ENCODE data around the gene RUSF1. TPM values are rescaled to one million over a fixed set of nuclear protein-coding genes. Genes with fewer than 3 reads are reported as not detected.

The RUSF1 gene
- total and polyA plus RNA-seq, 9 of the 15 experiments (the other 6 are each of a cell fraction or from before 2014, with no cell fraction given) = 0.80 to 52.8 (median 27.6) TPM

GRCh38 chr16:31486045-31486444, 22.1 kb downstream of the RUSF1 start (continued):
- TF ChIP-seq, protein P1, sequence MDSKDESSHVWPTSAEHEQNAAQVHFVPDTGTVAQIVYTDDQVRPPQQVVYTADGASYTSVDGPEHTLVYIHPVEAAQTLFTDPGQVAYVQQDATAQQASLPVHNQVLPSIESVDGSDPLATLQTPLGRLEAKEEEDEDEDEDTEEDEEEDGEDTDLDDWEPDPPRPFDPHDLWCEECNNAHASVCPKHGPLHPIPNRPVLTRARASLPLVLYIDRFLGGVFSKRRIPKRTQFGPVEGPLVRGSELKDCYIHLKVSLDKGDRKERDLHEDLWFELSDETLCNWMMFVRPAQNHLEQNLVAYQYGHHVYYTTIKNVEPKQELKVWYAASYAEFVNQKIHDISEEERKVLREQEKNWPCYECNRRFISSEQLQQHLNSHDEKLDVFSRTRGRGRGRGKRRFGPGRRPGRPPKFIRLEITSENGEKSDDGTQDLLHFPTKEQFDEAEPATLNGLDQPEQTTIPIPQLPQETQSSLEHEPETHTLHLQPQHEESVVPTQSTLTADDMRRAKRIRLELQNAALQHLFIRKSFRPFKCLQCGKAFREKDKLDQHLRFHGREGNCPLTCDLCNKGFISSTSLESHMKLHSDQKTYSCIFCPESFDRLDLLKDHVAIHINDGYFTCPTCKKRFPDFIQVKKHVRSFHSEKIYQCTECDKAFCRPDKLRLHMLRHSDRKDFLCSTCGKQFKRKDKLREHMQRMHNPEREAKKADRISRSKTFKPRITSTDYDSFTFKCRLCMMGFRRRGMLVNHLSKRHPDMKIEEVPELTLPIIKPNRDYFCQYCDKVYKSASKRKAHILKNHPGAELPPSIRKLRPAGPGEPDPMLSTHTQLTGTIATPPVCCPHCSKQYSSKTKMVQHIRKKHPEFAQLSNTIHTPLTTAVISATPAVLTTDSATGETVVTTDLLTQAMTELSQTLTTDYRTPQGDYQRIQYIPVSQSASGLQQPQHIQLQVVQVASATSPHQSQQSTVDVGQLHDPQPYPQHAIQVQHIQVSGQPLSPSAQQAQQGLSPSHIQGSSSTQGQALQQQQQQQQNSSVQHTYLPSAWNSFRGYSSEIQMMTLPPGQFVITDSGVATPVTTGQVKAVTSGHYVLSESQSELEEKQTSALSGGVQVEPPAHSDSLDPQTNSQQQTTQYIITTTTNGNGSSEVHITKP (IDR thresholded peaks at IDR 0.05; ENCODE audit: partially characterized antibody) = no peak
- TF ChIP-seq COPS2 (conservative IDR thresholded peaks at IDR 0.05) (no peak), ZBTB17 (CRISPR knock-in tag; IDR thresholded peaks at IDR 0.05) (no peak), STAT6 (CRISPR knock-in tag; IDR thresholded peaks at IDR 0.05) (no peak), SMAD3 (CRISPR knock-in tag; conservative IDR thresholded peaks at IDR 0.05) (no peak), STAT5A (IDR thresholded peaks at IDR 0.05; ENCODE audit: borderline replicate concordance, low read length) (no peak)
- TF ChIP-seq, protein P2, sequence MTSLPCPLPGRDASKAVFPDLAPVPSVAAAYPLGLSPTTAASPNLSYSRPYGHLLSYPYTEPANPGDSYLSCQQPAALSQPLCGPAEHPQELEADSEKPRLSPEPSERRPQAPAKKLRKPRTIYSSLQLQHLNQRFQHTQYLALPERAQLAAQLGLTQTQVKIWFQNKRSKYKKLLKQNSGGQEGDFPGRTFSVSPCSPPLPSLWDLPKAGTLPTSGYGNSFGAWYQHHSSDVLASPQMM (CRISPR knock-in tag; IDR thresholded peaks at IDR 0.05) = no peak
- TF ChIP-seq, protein P3, sequence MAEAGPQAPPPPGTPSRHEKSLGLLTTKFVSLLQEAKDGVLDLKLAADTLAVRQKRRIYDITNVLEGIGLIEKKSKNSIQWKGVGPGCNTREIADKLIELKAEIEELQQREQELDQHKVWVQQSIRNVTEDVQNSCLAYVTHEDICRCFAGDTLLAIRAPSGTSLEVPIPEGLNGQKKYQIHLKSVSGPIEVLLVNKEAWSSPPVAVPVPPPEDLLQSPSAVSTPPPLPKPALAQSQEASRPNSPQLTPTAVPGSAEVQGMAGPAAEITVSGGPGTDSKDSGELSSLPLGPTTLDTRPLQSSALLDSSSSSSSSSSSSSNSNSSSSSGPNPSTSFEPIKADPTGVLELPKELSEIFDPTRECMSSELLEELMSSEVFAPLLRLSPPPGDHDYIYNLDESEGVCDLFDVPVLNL (CRISPR knock-in tag; IDR thresholded peaks at IDR 0.05; ENCODE audit: low read depth) = no peak

All from K562 (cell line).